Esophagus muscularis mucosa (tissue), 4 donors: ENCODE data around the gene SBK1.

Experiments
- CTCF ChIP-seq, 3 experiments: fragments of 200-600 bp in 2 of 3; fragments of 450-650 bp in 1 of 3; sonication (generic) in 2 of 3; IDR thresholded peaks; one replicate each; pipeline ENCODE4 v1.5.1; 2017 to 2019; ENCODE audit warnings: antibody characterized with exemption in 3 of 3, mild to moderate bottlenecking in 2 of 3, moderate library complexity in 1 of 3
- EP300 ChIP-seq: sonication (generic); formaldehyde crosslinking; IDR thresholded peaks from one replicate; pipeline ENCODE4 v1.6.1; 2017; ENCODE audit warnings: antibody characterized with exemption
- POLR2A ChIP-seq: fragments of 450-650 bp; IDR thresholded peaks from one replicate; pipeline ENCODE4 v1.6.1; 2017; ENCODE audit warnings: antibody characterized with exemption, moderate library complexity, mild to moderate bottlenecking, low read depth

- TF ChIP-seq CTCF (IDR thresholded peaks at IDR 0.05): no peak
- no peak for TF ChIP-seq EP300
- no peak for TF ChIP-seq POLR2A
Observed at GRCh38 chr16:28283798-28284577, 8.3 kb upstream of the SBK1 start.
